Measurements from ENCODE around the gene THRB. TPM values are rescaled to one million over a fixed set of nuclear protein-coding genes. Genes with fewer than 3 reads are reported as not detected.

Gene THRB
- total RNA-seq, 3 donors from 2014 or later: 29.8 to 40.2 (median 39.2) TPM

DNA sequence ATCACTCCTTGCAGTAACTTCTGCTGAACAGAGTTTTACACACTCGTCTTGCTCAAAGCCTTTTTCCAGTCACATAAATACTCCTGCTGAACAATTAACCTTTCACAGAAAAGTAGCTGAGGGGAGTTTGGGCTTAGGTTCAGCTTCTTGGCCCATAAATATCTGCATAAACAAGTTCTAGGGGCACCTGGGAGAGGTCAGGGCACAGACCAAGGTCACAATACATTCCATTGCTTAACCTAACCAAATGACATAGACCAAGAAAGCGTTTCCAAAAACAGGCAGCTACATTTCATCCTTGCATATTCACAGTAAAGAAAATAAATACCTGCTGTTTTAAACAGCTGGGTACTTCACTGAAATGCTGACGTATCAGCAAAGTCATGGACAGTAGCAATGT, 101.3 kb downstream of the THRB start:
- intact Hi-C loops (cut with DNase I; ENCODE audit: low total_unique reads): no loop called here
- DNase-seq (ENCODE audit: low spot score in 2 of 2): no peak
- H3K27me3 ChIP-seq: no peaks in the 10 kb centered on the region
- TF ChIP-seq, protein P1, sequence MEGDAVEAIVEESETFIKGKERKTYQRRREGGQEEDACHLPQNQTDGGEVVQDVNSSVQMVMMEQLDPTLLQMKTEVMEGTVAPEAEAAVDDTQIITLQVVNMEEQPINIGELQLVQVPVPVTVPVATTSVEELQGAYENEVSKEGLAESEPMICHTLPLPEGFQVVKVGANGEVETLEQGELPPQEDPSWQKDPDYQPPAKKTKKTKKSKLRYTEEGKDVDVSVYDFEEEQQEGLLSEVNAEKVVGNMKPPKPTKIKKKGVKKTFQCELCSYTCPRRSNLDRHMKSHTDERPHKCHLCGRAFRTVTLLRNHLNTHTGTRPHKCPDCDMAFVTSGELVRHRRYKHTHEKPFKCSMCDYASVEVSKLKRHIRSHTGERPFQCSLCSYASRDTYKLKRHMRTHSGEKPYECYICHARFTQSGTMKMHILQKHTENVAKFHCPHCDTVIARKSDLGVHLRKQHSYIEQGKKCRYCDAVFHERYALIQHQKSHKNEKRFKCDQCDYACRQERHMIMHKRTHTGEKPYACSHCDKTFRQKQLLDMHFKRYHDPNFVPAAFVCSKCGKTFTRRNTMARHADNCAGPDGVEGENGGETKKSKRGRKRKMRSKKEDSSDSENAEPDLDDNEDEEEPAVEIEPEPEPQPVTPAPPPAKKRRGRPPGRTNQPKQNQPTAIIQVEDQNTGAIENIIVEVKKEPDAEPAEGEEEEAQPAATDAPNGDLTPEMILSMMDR (IDR thresholded peaks at IDR 0.05): no peak
- no peak for TF ChIP-seq POLR2A (IDR thresholded peaks at IDR 0.05)
- no peak for TF ChIP-seq POLR2AphosphoS5 (IDR thresholded peaks at IDR 0.05)
- no peak overlapping the region for H3K4me3 ChIP-seq
- no peak overlapping the region for H3K27ac ChIP-seq
- H3K36me3 ChIP-seq: no peaks in the 10 kb centered on the region
- peaks cover 0 to 15% of the 10 kb centered on the region in 2 donors for H3K4me1 ChIP-seq
- no peaks in the 10 kb centered on the region for H3K9me3 ChIP-seq

- DNase-seq (ENCODE audit: low spot score in 2 of 2): no peak
- Histone ChIP-seq H3K27ac (peak overlapping the region; percentile 71 to 84), H3K27me3 (no peaks in the 10 kb centered on the region), H3K4me3 (no peak overlapping the region), H3K9me3 (no peaks in the 10 kb centered on the region), H3K4me1 (peaks cover 0 to 20% of the 10 kb centered on the region in 2 donors), H3K36me3 (no peaks in the 10 kb centered on the region)
- TF ChIP-seq POLR2AphosphoS5 (IDR thresholded peaks at IDR 0.05) (no peak), POLR2A (IDR thresholded peaks at IDR 0.05) (no peak)
- TF ChIP-seq, protein P1 (IDR thresholded peaks at IDR 0.05): no peak
- intact Hi-C loops (cut with DNase I; ENCODE audit: low total_unique reads): no loop called here
These were observed 104.2 kb downstream of the THRB start for GRCh38 chr3:24390169-24391130.

DNA sequence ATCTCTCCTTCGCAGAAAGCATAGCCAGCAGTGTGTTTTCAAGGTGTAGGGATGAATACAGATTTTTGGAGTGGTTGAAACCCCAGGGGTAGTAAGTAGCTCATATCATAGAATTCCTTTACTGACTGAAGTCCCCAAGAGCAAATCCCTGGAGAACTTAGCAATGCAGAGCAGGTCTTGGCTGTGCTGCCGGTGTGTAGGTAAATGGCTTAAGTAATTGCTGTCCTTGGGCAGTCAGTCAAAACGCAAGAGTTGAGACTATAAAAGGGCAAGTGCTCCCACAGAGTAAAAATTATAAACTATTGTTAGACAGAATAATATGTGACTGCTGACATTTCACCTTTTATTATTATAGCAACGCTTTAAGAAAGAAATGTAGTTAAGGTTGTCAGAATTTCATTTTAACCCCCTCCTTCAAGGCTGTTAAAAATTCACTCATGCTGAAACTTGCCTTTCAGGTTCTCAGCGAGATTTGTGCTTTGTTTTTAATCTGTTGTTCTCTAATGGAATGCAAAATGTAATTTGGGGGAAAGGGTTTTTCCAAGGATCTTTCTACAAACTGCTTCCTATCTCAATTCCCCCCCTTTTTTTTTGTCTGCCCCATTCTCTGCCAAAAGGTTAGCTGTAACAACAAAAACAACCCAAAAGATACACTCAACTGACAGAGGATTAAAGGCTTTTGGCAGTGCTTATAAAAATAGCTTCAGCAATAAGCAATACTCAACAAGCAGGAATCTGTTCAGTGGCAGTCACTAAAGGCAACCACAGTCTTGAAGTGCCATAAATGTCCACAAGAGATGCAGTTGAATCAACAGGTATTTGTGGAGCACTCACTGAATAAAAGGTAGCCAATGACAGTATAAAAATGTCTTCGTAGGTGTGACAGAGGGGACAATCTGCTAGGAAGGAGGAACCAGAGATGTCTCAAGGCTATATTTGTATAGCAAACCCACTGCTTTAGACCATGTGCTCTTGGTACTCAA, 105.3 kb downstream of the THRB start:
- Histone ChIP-seq H3K9me3 (no peaks in the 10 kb centered on the region), H3K27ac (peak overlapping the region; percentile 71 to 84), H3K4me1 (peaks cover 0 to 20% of the 10 kb centered on the region in 2 donors), H3K27me3 (no peaks in the 10 kb centered on the region), H3K36me3 (no peaks in the 10 kb centered on the region), H3K4me3 (peak overlapping the region in 1 of 3 donors; percentile 20)
- no peak for DNase-seq (ENCODE audit: low spot score in 2 of 2)
- intact Hi-C loops (cut with DNase I; ENCODE audit: low total_unique reads): loop anchor here (2.0 kb wide), 1 partner anchor 27 kb away; no protein-coding TSS in a partner anchor
- TF ChIP-seq POLR2A (IDR thresholded peaks at IDR 0.05) (no peak), POLR2AphosphoS5 (IDR thresholded peaks at IDR 0.05) (no peak)
- TF ChIP-seq, protein P1 (IDR thresholded peaks at IDR 0.05): peak in 1 of 3 donors; percentile 35

GRCh38 chr3:24388611-24389010, 106.0 kb downstream of the THRB start:
- TF ChIP-seq POLR2A (IDR thresholded peaks at IDR 0.05) (no peak), POLR2AphosphoS5 (IDR thresholded peaks at IDR 0.05) (no peak)
- TF ChIP-seq, protein P1 (IDR thresholded peaks at IDR 0.05): no peak
- Histone ChIP-seq H3K4me1 (peaks cover 0 to 20% of the 10 kb centered on the region in 2 donors), H3K9me3 (no peaks in the 10 kb centered on the region), H3K36me3 (no peaks in the 10 kb centered on the region), H3K27me3 (no peaks in the 10 kb centered on the region), H3K27ac (peak overlapping the region; percentile 71 to 84), H3K4me3 (no peak overlapping the region)
- no peak for DNase-seq (ENCODE audit: low spot score in 2 of 2)
- intact Hi-C loops (cut with DNase I; ENCODE audit: low total_unique reads): loop anchor here (2.0 kb wide), 1 partner anchor 26 kb away; no protein-coding TSS in a partner anchor
